SK-N-MC (cell line): ENCODE results near the gene CFAP58.

Experiments used
- DNase-seq: peaks from one replicate; pipeline ENCODE4 v3.0.0-alpha.2; 2011; ENCODE audit warnings: low read depth, low spot score
- H3K27ac ChIP-seq: fragments of 200-600 bp; sonication (generic); 2 replicates; pipeline ENCODE4 v1.5.1; 2016; ENCODE audit warnings: mixed run types
- H3K36me3 ChIP-seq: fragments of 200-600 bp; sonication (generic); 2 replicates; pipeline ENCODE4 v1.6.1; 2017; ENCODE audit warnings: antibody characterized with exemption, low read length, mixed read lengths; ENCODE audit not compliant: insufficient read depth
- H3K4me3 ChIP-seq: fragments of 200-600 bp; sonication (generic); 2 replicates; pipeline ENCODE4 v1.5.1; 2016
- H3K9ac ChIP-seq: fragments of 200-600 bp; sonication (generic); 2 replicates; pipeline ENCODE4 v1.8.0; 2017; ENCODE audit warnings: mixed run types, mixed read lengths; ENCODE audit not compliant: insufficient read length
- H3K9me3 ChIP-seq: fragments of 200-600 bp; sonication (generic); 2 replicates; pipeline ENCODE4 v1.6.1; 2017; ENCODE audit warnings: low read depth, mild to moderate bottlenecking, antibody characterized with exemption, low read length, moderate library complexity, mixed read lengths
- EZH2 ChIP-seq: fragments of 200-600 bp; sonication (generic); IDR thresholded peaks from one replicate; pipeline ENCODE4 v1.6.1; 2017; ENCODE audit warnings: antibody characterized with exemption
- FOXP2 ChIP-seq: optimal IDR thresholded peaks from 2 replicates; pipeline ENCODE3; 2011; ENCODE audit warnings: mild to moderate bottlenecking, moderate library complexity; ENCODE audit not compliant: insufficient read depth; ENCODE audit errors: extremely low read length, control extremely low read depth
- POLR2AphosphoS5 ChIP-seq: IDR thresholded peaks from 2 replicates; pipeline ENCODE4 v1.6.1; 2012; ENCODE audit warnings: mild to moderate bottlenecking, low read depth, low read length, borderline replicate concordance

CFAP58 gene

DNA sequence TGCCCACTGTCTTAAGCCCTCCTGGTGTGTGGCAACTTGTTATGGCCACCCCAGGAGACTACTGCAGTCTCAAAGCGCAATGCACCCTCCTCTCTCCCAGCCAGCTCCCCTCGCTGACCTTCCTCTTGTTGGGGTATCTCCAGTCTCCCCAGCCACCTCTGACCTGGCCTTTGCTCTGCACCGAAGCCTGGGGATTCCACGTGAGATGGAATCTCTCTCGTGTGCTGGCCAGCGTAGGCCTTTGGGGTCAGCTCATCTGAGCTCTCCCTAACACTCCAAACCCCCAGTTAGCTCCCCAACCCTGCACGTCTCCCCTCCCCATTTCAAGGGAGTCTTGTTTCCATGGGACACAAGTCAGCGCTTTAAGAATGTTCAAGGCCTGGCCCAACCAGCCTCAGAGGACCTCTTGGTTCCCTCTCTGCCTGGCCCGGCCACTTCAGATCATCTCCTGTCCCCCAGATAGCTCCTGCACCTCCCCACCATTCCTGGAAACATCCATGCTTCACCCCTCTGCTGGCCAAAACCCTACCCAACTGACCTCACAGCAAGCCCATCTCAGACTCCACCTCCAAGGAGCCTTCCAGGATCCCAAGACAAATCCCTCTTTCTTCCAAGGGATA is 26.5 kb upstream of the CFAP58 start:
- Histone ChIP-seq H3K9ac (no peak overlapping the region), H3K27ac (no peak overlapping the region), H3K36me3 (no peaks in the 10 kb centered on the region), H3K4me3 (no peak overlapping the region), H3K9me3 (no peaks in the 10 kb centered on the region)
- no peak for DNase-seq
- TF ChIP-seq POLR2AphosphoS5 (no peak), EZH2 (no peak), FOXP2 (no peak)

DNA sequence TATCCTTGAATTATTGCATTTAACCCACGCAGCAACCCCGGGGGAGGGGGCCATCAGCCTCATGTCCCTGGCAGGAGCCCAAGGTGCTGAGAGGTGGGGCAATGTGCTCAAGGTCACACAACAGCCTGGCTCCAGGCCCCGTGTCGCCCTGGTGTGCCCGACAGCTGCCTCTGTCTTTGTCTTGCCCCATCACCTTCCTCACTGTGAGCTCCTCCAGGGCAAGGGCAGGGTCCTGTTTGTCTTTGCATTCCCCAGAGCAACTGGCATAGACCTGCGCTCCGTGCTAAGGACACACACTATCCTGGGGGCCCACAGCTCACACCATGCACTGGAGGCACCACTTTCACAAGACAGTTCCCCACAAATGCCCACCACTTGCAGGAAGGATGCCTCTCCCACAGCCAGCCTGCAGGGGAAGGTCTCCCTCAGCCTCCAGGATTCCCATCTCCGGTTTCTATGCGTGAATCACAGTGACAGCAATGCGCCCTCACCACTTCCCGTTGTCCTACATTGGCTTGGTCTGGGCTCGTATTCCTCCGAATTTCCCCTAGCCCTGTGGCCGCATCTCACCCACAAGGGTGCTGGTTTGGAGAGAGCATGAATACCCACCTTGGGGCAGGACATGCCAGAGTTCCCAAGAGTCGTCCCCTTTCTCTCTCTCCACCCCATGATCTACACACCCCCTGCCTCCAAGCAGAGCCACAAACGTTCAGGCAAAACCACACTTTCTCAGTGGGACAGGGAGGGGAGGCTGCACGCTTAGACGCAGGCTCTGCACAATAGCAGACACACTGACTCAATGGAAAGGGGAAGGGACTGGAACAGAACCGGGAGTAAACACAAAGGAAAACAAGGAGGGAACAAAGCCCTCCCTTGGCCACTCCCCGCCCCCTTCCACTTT is 25.6 kb upstream of the CFAP58 start:
- Histone ChIP-seq H3K4me3 (peak overlapping the region; percentile 53), H3K27ac (no peak overlapping the region), H3K36me3 (no peaks in the 10 kb centered on the region), H3K9ac (peak overlapping the region; percentile 45), H3K9me3 (no peaks in the 10 kb centered on the region)
- TF ChIP-seq POLR2AphosphoS5 (no peak), EZH2 (no peak)
- no peak for DNase-seq

DNA sequence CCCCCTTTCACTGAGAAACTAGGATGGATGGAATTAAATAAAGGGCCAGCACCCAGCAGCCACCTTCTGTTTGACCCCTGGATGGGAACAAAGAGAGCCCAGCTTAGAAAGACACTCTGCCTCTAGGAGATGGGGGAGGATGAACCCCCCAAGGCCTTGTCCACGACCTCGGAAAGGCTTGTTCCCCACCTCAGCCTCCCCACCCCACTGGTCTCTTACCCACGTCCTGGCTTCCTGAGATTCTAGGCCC is 25.1 kb upstream of the CFAP58 start:
- H3K36me3 ChIP-seq = no peaks in the 10 kb centered on the region
- DNase-seq = no peak
- peak overlapping the region; percentile 68; the same call in 1 of the 2 replicates for H3K27ac ChIP-seq
- no peaks in the 10 kb centered on the region for H3K9me3 ChIP-seq
- TF ChIP-seq EZH2 = no peak
- peak overlapping the region; percentile 53 for H3K4me3 ChIP-seq
- peak overlapping the region; percentile 45 for H3K9ac ChIP-seq

DNA sequence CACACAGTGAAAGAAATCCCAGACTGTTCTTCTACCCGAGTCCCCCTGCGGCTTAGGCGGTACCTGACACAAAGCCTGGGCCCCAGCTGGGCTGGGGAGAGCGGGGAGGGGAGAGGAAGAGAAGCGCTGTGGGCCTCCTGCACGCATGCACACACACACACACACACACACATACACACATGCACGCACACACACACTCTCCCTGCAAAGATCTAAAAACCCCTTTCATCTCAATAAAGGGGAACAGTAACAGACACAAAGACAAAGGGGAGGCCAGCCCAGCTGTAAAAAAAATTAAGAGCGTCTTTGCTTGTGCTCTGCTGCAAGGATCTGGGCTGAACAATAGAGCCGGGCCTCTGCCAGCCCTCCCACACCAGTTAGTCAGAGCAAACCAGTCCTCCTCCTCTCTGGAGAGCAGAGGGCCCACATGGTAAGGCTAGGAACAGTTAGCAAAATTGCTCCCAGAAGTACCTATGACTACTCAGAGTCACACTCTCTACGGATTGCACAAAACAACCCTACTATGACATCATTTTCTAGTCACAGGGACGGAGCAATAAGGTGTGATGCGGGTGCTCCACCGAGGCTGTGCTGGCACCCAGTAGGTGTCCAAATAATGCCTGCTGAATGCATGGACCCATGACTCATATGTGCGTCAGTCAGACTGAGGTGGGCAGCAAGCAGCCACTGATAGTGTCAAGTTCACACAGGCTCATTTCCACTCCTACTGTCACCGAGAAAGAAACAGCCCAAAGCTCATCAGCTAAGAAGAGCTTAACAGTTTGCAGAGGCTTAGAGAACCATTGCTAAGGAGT is 24.5 kb upstream of the CFAP58 start:
- no peak for DNase-seq

DNA sequence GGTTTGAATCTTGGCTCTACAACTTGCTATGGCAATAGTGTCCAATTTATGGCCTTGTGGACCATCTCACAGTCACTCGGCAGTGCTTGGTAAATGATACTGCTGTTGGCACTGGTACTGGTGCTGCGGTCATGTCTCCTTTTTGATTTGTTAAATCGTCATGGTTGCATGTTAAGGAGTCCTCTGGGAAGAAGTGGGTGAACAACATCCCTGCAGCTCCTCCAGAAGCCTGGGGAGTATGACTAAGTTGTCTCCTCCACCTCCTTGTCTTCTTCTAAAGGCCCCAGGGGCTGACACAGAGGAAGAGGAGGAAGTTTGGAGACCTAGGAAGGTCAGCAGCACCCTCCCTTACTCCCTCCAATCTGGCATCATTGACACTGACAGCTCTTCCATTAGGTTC is 23.9 kb upstream of the CFAP58 start:
- no peak for DNase-seq
- Histone ChIP-seq H3K4me3 (no peak overlapping the region), H3K9me3 (no peaks in the 10 kb centered on the region), H3K9ac (no peak overlapping the region), H3K36me3 (no peaks in the 10 kb centered on the region), H3K27ac (peak overlapping the region; percentile 68)
- TF ChIP-seq FOXP2 = no peak
- TF ChIP-seq POLR2AphosphoS5 = no peak
- no peak for TF ChIP-seq EZH2

More for the DNA sequence above, 24.5 kb upstream of the CFAP58 start:
- H3K9me3 ChIP-seq = no peaks in the 10 kb centered on the region
- peak overlapping the region; percentile 45 for H3K9ac ChIP-seq
- H3K4me3 ChIP-seq = peak overlapping the region; percentile 53
- no peaks in the 10 kb centered on the region for H3K36me3 ChIP-seq
- peak overlapping the region; percentile 68 for H3K27ac ChIP-seq
- TF ChIP-seq FOXP2 = no peak

DNA sequence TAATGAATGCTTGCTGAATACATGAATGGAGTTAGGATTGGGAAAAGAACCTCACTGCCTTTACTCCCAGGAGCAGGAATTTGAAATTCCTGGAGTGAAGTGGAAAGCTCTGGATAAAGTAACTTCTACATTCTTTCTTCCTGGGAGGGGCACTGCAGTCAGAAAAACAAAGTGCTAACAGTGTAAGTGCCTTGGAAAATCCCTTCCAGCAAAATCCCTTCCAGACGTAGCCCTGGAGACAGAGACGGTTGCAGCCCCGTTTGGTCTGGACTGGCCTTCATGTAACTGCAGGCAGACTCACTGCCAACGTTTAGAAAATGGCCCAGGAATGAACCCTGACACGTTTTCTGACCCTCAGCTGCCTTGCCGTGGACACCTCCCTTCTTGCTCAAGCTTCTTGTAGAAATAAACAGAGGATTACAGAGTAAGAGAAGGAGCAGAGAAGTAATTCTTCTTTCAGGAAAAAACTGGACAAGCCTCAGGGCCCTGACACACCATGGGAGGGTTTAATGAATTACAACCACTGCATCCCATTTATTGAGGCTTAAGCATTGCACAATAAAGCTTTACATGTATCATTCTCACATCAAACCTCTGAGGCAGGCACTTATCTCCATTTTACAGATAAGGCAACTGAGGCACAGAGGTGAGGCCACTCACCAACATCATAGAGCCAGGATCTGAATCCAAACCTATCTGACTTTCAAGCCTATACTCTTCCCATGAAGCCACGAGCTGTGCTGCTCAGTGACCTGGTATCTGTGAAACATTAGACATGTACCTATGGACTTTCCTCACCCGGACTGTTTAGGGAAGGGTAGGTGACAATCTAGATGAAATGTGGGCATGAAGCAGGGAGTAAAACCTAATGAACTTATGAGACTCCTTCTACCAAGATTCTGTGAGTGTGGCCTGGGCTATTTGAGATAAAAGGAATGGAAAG is 23.2 kb upstream of the CFAP58 start:
- TF ChIP-seq POLR2AphosphoS5 (no peak), FOXP2 (no peak), EZH2 (no peak)
- Histone ChIP-seq H3K36me3 (no peaks in the 10 kb centered on the region), H3K9me3 (no peaks in the 10 kb centered on the region), H3K27ac (peak overlapping the region; percentile 68; the same call in 1 of the 2 replicates), H3K4me3 (no peak overlapping the region), H3K9ac (no peak overlapping the region)
- no peak for DNase-seq

DNA sequence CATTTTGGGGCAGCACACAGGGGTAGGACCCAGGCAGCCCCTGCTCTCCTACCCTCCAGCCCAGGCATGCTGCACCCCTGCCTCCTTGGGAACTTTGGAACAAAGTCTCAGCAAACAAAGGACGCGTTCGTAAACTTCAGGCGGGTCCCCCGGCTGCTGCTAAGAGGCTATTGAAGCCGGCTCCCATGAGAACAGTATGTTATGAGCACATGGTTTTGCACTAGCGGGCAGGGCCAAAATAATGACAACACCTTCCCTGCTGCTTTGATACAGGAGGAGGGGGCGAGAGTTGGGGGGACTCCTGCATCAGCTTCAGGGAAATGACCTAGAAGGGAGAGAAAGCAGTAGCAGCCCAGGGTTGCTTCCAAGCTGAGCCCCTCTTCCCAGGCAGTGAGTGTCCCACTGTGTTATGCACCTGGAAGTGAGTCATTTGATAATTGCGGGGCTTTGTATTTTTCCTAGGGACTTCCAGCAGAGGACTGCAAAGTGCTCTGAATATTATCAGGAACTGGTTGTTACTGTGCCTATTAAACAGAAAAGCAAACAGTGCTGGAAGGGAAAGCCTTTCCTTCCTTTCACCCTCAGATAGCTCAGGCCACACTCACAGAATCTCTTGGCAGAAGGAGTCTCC is 22.3 kb upstream of the CFAP58 start:
- Histone ChIP-seq H3K9me3 (no peaks in the 10 kb centered on the region), H3K36me3 (no peaks in the 10 kb centered on the region), H3K4me3 (no peak overlapping the region), H3K9ac (no peak overlapping the region), H3K27ac (no peak overlapping the region)
- no peak for DNase-seq
- TF ChIP-seq EZH2 (no peak), FOXP2 (no peak), POLR2AphosphoS5 (no peak)
